ENCODE data around the gene DCAF4. TPM values are rescaled to one million over a fixed set of nuclear protein-coding genes. Genes with fewer than 3 reads are reported as not detected.

Gene DCAF4
- total RNA-seq, 1 experiment from 2014 or later = 20.0 TPM

DNA sequence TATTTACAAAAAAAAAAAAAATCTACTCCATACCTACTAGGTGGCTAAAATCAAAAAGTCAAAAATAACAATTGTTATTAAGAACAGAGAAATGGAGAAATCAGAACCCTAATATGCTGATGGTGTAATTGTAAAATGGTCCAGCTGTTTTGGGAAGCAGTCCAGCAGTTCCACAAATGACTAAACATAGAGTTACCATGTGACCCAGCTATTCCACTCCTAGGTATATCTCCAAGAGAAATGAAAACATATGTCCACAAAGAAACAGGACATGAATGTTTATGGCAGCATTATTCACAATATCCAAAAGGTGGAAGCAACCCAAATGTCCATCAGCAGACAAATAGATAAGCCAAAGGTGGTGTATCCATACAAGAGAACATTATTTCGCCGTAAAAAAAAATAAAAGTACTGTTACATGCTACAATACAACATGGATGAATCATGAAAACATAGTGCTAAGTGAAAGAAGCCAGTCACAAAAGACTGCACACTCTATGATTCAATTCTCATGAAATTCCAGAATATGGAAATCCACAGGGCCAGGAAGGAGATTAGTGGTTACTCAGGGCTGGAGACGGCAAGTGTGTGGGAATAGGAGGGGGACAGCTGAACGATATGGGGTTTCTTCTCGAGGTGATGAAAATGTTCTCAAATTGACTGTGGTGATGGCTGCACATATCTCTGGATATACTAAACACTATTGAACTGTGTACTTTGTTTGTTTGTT is 23.3 kb upstream of the DCAF4 start:
- H3K79me2 ChIP-seq (ENCODE audit: low read depth) = no peaks in the 10 kb centered on the region
- no peak for TF ChIP-seq EZH2 (IDR thresholded peaks at IDR 0.05; ENCODE audit: low read depth)
- TF ChIP-seq, protein P1, sequence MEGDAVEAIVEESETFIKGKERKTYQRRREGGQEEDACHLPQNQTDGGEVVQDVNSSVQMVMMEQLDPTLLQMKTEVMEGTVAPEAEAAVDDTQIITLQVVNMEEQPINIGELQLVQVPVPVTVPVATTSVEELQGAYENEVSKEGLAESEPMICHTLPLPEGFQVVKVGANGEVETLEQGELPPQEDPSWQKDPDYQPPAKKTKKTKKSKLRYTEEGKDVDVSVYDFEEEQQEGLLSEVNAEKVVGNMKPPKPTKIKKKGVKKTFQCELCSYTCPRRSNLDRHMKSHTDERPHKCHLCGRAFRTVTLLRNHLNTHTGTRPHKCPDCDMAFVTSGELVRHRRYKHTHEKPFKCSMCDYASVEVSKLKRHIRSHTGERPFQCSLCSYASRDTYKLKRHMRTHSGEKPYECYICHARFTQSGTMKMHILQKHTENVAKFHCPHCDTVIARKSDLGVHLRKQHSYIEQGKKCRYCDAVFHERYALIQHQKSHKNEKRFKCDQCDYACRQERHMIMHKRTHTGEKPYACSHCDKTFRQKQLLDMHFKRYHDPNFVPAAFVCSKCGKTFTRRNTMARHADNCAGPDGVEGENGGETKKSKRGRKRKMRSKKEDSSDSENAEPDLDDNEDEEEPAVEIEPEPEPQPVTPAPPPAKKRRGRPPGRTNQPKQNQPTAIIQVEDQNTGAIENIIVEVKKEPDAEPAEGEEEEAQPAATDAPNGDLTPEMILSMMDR (conservative IDR thresholded peaks at IDR 0.05) = no peak
- intact Hi-C loops (cut with micrococcal nuclease; ENCODE audit: unreplicated experiment) = no loop called here
- no peaks in the 10 kb centered on the region for H3K9me3 ChIP-seq (ENCODE audit: insufficient read depth, low read depth)
- no peaks in the 10 kb centered on the region for H3F3A ChIP-seq (ENCODE audit: insufficient read depth, low read depth)
- BruUV-seq (replicated peaks) = no TSS peak
- H3K27me3 ChIP-seq (ENCODE audit: insufficient read depth, low read depth) = peaks cover 10% of the 10 kb centered on the region
- H3K4me3 ChIP-seq = no peak overlapping the region
- CTCF ChIA-PET = interaction anchor here (0.6 to 0.7 kb wide), 2 partner anchors 9 to 22 kb away, joined by 4 to 8 read pairs; partner anchors contain the start of gene DPF3
- no peak overlapping the region for H3K27ac ChIP-seq
- no peak overlapping the region for H3K4me2 ChIP-seq
- POLR2A ChIA-PET (ENCODE audit: unreplicated experiment) = no interaction called here
- no peak for DNase-seq
- no peaks in the 10 kb centered on the region for H3K9me2 ChIP-seq (ENCODE audit: insufficient read depth)
- H4K20me1 ChIP-seq (ENCODE audit: insufficient read depth) = no peaks in the 10 kb centered on the region
- no peak overlapping the region for H2AFZ ChIP-seq
- no peaks in the 10 kb centered on the region for H3K4me1 ChIP-seq (replicated peaks; ENCODE audit: insufficient read depth)
- H3K36me3 ChIP-seq (ENCODE audit: low read depth) = no peaks in the 10 kb centered on the region

DNA sequence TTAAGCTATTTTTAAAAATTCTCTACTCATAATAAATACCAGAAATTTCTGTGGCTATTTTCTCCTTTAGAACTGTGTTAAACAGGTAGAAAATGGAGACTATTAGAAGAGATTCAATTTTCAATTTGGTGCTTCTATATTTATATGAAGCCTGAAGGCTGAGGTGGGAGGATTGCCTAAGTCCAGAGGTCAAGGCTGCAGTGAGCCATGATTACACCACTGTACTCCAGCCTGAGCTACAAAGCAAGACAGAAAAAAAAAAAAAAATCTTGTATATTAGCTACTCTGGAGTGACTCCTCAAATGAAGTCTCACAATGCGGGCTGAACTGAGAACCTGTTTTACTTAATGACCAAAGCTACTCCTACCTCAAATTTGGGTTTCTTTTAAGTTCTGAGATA is 22.5 kb upstream of the DCAF4 start:
- no peaks in the 10 kb centered on the region for H3K79me2 ChIP-seq (ENCODE audit: low read depth)
- CTCF ChIA-PET = interaction anchor here (0.6 to 0.7 kb wide), 2 partner anchors 10 to 21 kb away, joined by 4 to 8 read pairs; partner anchors contain the start of gene DPF3
- H3K36me3 ChIP-seq (ENCODE audit: low read depth) = no peaks in the 10 kb centered on the region
- peaks cover 10% of the 10 kb centered on the region for H3K27me3 ChIP-seq (ENCODE audit: insufficient read depth, low read depth)
- no peak for TF ChIP-seq EZH2 (IDR thresholded peaks at IDR 0.05; ENCODE audit: low read depth)
- TF ChIP-seq, protein P1 (conservative IDR thresholded peaks at IDR 0.05) = no peak
- H3F3A ChIP-seq (ENCODE audit: insufficient read depth, low read depth) = no peaks in the 10 kb centered on the region
- no peak for DNase-seq
- H2AFZ ChIP-seq = no peak overlapping the region
- H3K9me2 ChIP-seq (ENCODE audit: insufficient read depth) = no peaks in the 10 kb centered on the region
- no peaks in the 10 kb centered on the region for H3K4me1 ChIP-seq (replicated peaks; ENCODE audit: insufficient read depth)
- H3K27ac ChIP-seq = no peak overlapping the region
- H4K20me1 ChIP-seq (ENCODE audit: insufficient read depth) = no peaks in the 10 kb centered on the region
- H3K4me3 ChIP-seq = no peak overlapping the region
- no peaks in the 10 kb centered on the region for H3K9me3 ChIP-seq (ENCODE audit: insufficient read depth, low read depth)
- POLR2A ChIA-PET (ENCODE audit: unreplicated experiment) = no interaction called here
- intact Hi-C loops (cut with micrococcal nuclease; ENCODE audit: unreplicated experiment) = no loop called here
- no TSS peak for BruUV-seq (replicated peaks)
- H3K4me2 ChIP-seq = no peak overlapping the region

DNA sequence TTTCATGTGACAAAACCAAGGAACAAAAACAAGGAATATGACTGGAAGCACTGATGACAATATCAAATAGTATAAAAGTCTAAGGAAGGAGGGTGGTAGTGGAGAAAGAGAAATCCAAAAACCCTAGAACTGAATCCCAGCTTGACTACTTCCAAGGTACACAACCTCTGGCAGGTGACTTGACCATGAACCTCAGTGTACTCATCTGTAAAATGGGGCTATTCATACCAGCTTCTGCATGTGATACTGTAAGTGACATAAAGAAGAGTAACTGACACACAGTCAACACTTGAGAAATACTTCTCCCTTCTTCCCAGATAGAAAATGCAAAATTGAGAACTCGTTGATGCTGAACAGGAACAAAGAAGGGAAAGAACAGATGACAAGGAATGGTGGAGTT is 22.0 kb upstream of the DCAF4 start:
- H3K4me2 ChIP-seq = no peak overlapping the region
- no peak overlapping the region for H3K27ac ChIP-seq
- no peaks in the 10 kb centered on the region for H3F3A ChIP-seq (ENCODE audit: insufficient read depth, low read depth)
- BruUV-seq (replicated peaks) = no TSS peak
- H3K36me3 ChIP-seq (ENCODE audit: low read depth) = no peaks in the 10 kb centered on the region
- ChIA-PET POLR2A (ENCODE audit: unreplicated experiment) (no interaction called here), CTCF (no interaction called here)
- no peaks in the 10 kb centered on the region for H3K79me2 ChIP-seq (ENCODE audit: low read depth)
- H2AFZ ChIP-seq = no peak overlapping the region
- H4K20me1 ChIP-seq (ENCODE audit: insufficient read depth) = no peaks in the 10 kb centered on the region
- H3K27me3 ChIP-seq (ENCODE audit: insufficient read depth, low read depth) = peaks cover 10% of the 10 kb centered on the region
- DNase-seq = no peak
- H3K4me3 ChIP-seq = no peak overlapping the region
- intact Hi-C loops (cut with micrococcal nuclease; ENCODE audit: unreplicated experiment) = no loop called here
- no peaks in the 10 kb centered on the region for H3K9me2 ChIP-seq (ENCODE audit: insufficient read depth)
- no peaks in the 10 kb centered on the region for H3K4me1 ChIP-seq (replicated peaks; ENCODE audit: insufficient read depth)
- no peaks in the 10 kb centered on the region for H3K9me3 ChIP-seq (ENCODE audit: insufficient read depth, low read depth)
- TF ChIP-seq, protein P1 (conservative IDR thresholded peaks at IDR 0.05) = no peak
- TF ChIP-seq EZH2 (IDR thresholded peaks at IDR 0.05; ENCODE audit: low read depth) = no peak

Data from PC-9 (cell line).